Lower leg skin (tissue), 3 donors: ENCODE results near the gene E2F2.

Experiments
- CTCF ChIP-seq, 3 donors: fragments of 450-650 bp; IDR thresholded peaks; one replicate each; pipeline ENCODE4 v1.5.1; 2016; ENCODE audit warnings: antibody characterized with exemption in 3 of 3, mild to moderate bottlenecking in 3 of 3, moderate library complexity in 2 of 3
- POLR2A ChIP-seq, 2 donors: fragments of 450-650 bp; IDR thresholded peaks; one replicate each; pipeline ENCODE4 v1.6.1; 2016 to 2017; ENCODE audit warnings: antibody characterized with exemption in 2 of 2, mild to moderate bottlenecking in 1 of 2, moderate library complexity in 1 of 2

- TF ChIP-seq CTCF (IDR thresholded peaks at IDR 0.05) (no peak), POLR2A (IDR thresholded peaks at IDR 0.05) (no peak)
Observed at GRCh38 chr1:23502951-23503350, 28.1 kb downstream of the E2F2 start.
